Activated CD4-positive, alpha-beta T cell treated with anti-CD3 and anti-CD28 coated beads, Interleukin-2, amount 50 U/mL, for 16 hours (primary cell): ENCODE measurements around the gene SCAMP4.

Source experiments
- DNase-seq: peaks from one replicate; pipeline ENCODE4 v3.0.0-alpha.2; 2020

Gene SCAMP4

GRCh38 chr19:1905110-1905862 lies at the start of gene SCAMP4, which contains the start of gene ADAT3:
Gene SCAMP4 (plus strand): TSS chr19:1905399. CDS start chr19:1915020, 9,621 bp downstream.
Gene ADAT3 (plus strand): TSS chr19:1905399. CDS start chr19:1912048, 6,649 bp downstream.
- DNase-seq: peak; percentile 100

GRCh38 chr19:1855828-1856255 lies 49.4 kb upstream of the SCAMP4 start:
- peak; percentile 46 for DNase-seq

GRCh38 chr19:1856345-1856697 lies 48.9 kb upstream of the SCAMP4 start:
- no peak for DNase-seq

GRCh38 chr19:1856698-1857603 lies 48.2 kb upstream of the SCAMP4 start:
- DNase-seq: peak; percentile 60

GRCh38 chr19:1857648-1858326 lies 47.4 kb upstream of the SCAMP4 start:
- DNase-seq: no peak

GRCh38 chr19:1858412-1859081 lies 46.7 kb upstream of the SCAMP4 start:
- no peak for DNase-seq

- DNase-seq: no peak
Measured at GRCh38 chr19:1859331-1859781, 45.8 kb upstream of the SCAMP4 start.

GRCh38 chr19:1860042-1860775 lies 45.0 kb upstream of the SCAMP4 start:
- DNase-seq: peak; percentile 60

- DNase-seq: no peak
Measured at GRCh38 chr19:1860821-1861598, 44.2 kb upstream of the SCAMP4 start.

GRCh38 chr19:1861599-1862031 lies 43.6 kb upstream of the SCAMP4 start:
- DNase-seq: no peak

- DNase-seq: no peak
Measured at GRCh38 chr19:1862068-1862423, 43.2 kb upstream of the SCAMP4 start.

GRCh38 chr19:1862424-1863327 lies 42.5 kb upstream of the SCAMP4 start:
- no peak for DNase-seq

GRCh38 chr19:1863328-1863637 lies 41.9 kb upstream of the SCAMP4 start, which contains the start of gene KLF16:
Gene KLF16 (minus strand): TSS chr19:1863579. CDS start chr19:1863497, 82 bp downstream.
- no peak for DNase-seq

- peak; percentile 93 for DNase-seq
Measured at GRCh38 chr19:1863638-1864479, 41.3 kb upstream of the SCAMP4 start.

GRCh38 chr19:1864480-1865171 lies 40.6 kb upstream of the SCAMP4 start:
- DNase-seq: peak; percentile 68

- DNase-seq: no peak
Measured at GRCh38 chr19:1865172-1866010, 39.8 kb upstream of the SCAMP4 start.

- DNase-seq: no peak
Measured at GRCh38 chr19:1866693-1867348, 38.4 kb upstream of the SCAMP4 start.
